ENCODE measurements around the gene NPAS1. TPM values are rescaled to one million over a fixed set of nuclear protein-coding genes. Genes with fewer than 3 reads are reported as not detected.
A peak's percentile ranks its signal among the peaks of the same experiment; 100 is the strongest.

NPAS1 gene
- total and polyA plus RNA-seq, 10 donors = 0.85 to 6.3 (median 2.4) TPM

DNA sequence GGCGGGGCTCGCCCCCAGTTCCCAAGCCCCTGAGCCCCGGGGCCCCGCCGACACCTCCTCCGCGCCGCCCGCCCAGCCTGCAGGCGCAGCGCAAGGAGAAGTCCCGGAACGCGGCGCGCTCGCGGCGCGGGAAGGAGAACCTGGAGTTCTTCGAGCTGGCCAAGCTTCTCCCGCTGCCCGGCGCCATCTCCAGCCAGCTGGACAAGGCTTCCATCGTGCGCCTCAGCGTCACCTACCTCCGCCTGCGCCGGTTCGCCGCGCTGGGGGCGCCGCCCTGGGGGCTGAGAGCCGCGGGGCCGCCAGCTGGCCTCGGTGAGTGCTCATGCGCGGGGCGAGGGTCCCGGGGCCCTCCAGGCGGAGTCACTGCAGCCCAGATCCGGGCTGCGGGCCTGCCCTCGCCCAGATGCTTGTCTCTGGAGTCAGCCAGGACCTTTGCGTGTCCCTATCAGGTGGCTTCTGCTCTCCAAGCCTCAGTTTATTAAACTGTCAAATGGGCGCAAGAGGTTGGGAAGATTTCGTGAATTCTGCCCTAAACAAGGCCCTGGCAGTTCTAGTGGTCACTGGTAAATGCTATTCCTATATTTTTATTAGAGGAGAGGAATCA is 2.0 kb downstream of the NPAS1 start:
- no peaks in the 10 kb centered on the region for H3K36me3 ChIP-seq
- peak; percentile 61 for DNase-seq
- TF ChIP-seq POLR2A (IDR thresholded peaks at IDR 0.05) (no peak), POLR2AphosphoS5 (IDR thresholded peaks at IDR 0.05) (no peak)
- TF ChIP-seq, protein P1, sequence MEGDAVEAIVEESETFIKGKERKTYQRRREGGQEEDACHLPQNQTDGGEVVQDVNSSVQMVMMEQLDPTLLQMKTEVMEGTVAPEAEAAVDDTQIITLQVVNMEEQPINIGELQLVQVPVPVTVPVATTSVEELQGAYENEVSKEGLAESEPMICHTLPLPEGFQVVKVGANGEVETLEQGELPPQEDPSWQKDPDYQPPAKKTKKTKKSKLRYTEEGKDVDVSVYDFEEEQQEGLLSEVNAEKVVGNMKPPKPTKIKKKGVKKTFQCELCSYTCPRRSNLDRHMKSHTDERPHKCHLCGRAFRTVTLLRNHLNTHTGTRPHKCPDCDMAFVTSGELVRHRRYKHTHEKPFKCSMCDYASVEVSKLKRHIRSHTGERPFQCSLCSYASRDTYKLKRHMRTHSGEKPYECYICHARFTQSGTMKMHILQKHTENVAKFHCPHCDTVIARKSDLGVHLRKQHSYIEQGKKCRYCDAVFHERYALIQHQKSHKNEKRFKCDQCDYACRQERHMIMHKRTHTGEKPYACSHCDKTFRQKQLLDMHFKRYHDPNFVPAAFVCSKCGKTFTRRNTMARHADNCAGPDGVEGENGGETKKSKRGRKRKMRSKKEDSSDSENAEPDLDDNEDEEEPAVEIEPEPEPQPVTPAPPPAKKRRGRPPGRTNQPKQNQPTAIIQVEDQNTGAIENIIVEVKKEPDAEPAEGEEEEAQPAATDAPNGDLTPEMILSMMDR (IDR thresholded peaks at IDR 0.05 in 8 of 11, conservative IDR thresholded peaks at IDR 0.05 in 3 of 11) = no peak
- peak overlapping the region in 6 of 8 donors; percentile 11 to 60 (median 25) for H3K4me3 ChIP-seq
- 11 to 13% (median 12%) methylated on average over 24 to 50 of the region's 50 CpGs for WGBS, 5 donors
- intact Hi-C loops (cut with DNase I; ENCODE audit: low total_unique reads) = no loop called here
- peaks cover 10 to 89% (median 72%) of the 10 kb centered on the region in 7 donors for H3K27me3 ChIP-seq (replicated peaks in 1 of 7)
- peaks cover 11 to 45% (median 33%) of the 10 kb centered on the region in 6 donors for H3K4me1 ChIP-seq
- no peak overlapping the region for H3K27ac ChIP-seq
- no peaks in the 10 kb centered on the region for H3K9me3 ChIP-seq

DNA sequence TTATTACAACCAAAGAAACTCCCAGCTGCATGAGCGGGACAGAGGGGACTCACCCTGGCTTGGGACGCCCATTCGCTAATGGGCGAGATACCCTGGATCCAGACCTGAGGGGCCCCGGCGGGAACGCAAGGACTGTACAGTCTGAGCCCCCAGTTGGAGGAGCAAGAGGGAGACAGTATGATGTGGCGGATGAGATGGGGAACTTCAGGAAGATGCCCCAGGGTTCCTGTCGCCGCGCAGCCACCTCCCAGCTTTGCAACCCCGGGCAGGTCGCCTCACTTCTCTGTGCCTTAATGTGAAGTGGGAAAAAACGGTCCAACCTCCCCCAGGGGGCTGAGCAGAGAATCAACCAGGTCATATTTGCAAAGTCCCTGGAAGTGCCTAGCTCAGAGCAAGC is 2.5 kb downstream of the NPAS1 start:
- H3K9me3 ChIP-seq = no peaks in the 10 kb centered on the region
- TF ChIP-seq, protein P1 (IDR thresholded peaks at IDR 0.05 in 8 of 11, conservative IDR thresholded peaks at IDR 0.05 in 3 of 11) = no peak
- TF ChIP-seq POLR2A (IDR thresholded peaks at IDR 0.05) (no peak), POLR2AphosphoS5 (IDR thresholded peaks at IDR 0.05) (no peak)
- H3K4me3 ChIP-seq = no peak overlapping the region
- 33 to 48% (median 40%) methylated on average over 13 to 14 of the region's 14 CpGs for WGBS, 5 donors
- no peak overlapping the region for H3K27ac ChIP-seq
- peaks cover 10 to 94% (median 72%) of the 10 kb centered on the region in 7 donors for H3K27me3 ChIP-seq (replicated peaks in 1 of 7)
- H3K4me1 ChIP-seq = peaks cover 11 to 45% (median 33%) of the 10 kb centered on the region in 6 donors
- intact Hi-C loops (cut with DNase I; ENCODE audit: low total_unique reads) = no loop called here
- no peaks in the 10 kb centered on the region for H3K36me3 ChIP-seq
- DNase-seq = no peak

DNA sequence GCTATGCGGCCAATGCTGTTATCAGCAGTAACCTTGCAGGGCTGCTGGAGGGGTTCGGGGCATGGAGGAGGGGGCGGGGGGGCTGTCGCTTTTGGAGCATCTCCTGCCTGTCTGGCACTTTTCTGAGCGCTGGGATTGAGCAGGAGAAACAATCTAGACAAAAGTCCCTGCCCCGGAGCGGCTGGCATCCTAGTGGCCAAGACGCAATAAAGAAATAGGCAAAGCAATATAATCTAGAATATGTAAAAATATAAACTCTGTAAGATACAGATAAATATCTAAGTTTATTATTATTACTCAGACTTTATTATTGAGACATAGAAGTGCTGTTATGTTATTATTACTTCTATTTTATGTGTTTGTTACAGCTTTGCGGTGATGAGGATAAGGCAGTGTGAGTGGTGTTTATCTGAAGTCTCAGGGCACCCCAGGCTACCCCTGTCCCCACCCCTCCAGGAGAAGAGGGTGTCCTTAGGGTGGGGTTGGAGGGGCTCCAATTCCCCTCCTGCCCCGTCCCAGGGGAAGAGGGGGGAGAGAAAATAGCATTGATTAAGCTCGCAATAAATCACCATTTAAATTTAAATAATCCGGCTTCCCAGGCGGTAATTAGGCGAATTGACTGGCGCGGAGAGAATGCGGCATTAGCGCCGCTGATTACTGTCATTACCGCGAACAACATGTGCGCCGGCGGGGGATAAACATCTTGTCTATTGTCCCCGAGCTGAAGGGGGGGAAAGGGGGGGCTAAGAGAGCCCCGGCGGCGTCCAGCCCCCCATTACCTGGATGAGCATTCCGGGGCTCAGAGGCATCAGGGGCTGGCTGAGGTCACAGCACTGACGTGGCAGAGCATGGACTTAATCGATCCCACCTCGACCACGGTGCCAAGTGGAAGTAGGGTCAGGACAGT is 3.2 kb downstream of the NPAS1 start:
- no peaks in the 10 kb centered on the region for H3K9me3 ChIP-seq
- peaks cover 10 to 97% (median 73%) of the 10 kb centered on the region in 7 donors for H3K27me3 ChIP-seq (replicated peaks in 1 of 7)
- peak; percentile 51 for DNase-seq
- no peak overlapping the region for H3K27ac ChIP-seq
- intact Hi-C loops (cut with DNase I; ENCODE audit: low total_unique reads) = no loop called here
- peaks cover 11 to 45% (median 33%) of the 10 kb centered on the region in 6 donors for H3K4me1 ChIP-seq
- 14 to 29% (median 15%) methylated on average over 29 to 33 of the region's 33 CpGs for WGBS, 5 donors
- no peaks in the 10 kb centered on the region for H3K36me3 ChIP-seq
- TF ChIP-seq, protein P1 (IDR thresholded peaks at IDR 0.05 in 8 of 11, conservative IDR thresholded peaks at IDR 0.05 in 3 of 11) = no peak
- TF ChIP-seq POLR2AphosphoS5 (IDR thresholded peaks at IDR 0.05) = no peak
- no peak for TF ChIP-seq POLR2A (IDR thresholded peaks at IDR 0.05)
- H3K4me3 ChIP-seq = no peak overlapping the region

- TF ChIP-seq, protein P1 (IDR thresholded peaks at IDR 0.05 in 8 of 11, conservative IDR thresholded peaks at IDR 0.05 in 3 of 11) = no peak
- TF ChIP-seq POLR2AphosphoS5 (IDR thresholded peaks at IDR 0.05) (no peak), POLR2A (IDR thresholded peaks at IDR 0.05) (no peak)
- H3K27me3 ChIP-seq (replicated peaks in 1 of 7) = peaks cover 10 to 97% (median 79%) of the 10 kb centered on the region in 7 donors
- 35 to 52% (median 40%) methylated on average over 7 of the region's 7 CpGs for WGBS, 5 donors
Measured at GRCh38 chr19:47023448-47023794, 3.8 kb downstream of the NPAS1 start.

More at GRCh38 chr19:47023448-47023794, 3.8 kb downstream of the NPAS1 start:
- no peaks in the 10 kb centered on the region for H3K36me3 ChIP-seq
- H3K9me3 ChIP-seq = no peaks in the 10 kb centered on the region
- H3K27ac ChIP-seq = no peak overlapping the region
- no peak overlapping the region for H3K4me3 ChIP-seq
- peaks cover 11 to 46% (median 35%) of the 10 kb centered on the region in 6 donors for H3K4me1 ChIP-seq
- intact Hi-C loops (cut with DNase I; ENCODE audit: low total_unique reads) = no loop called here
- DNase-seq = no peak
